Right cardiac atrium (tissue), 5 donors: ENCODE data around the gene ARHGAP12. TPM values are rescaled to one million over a fixed set of nuclear protein-coding genes. Genes with fewer than 3 reads are reported as not detected.

Experiments used
- ATAC-seq, 2 donors: fragments of 200-7000 bp; cut with Tn5 transposase; one replicate each; pipeline versions ENCODE4 v1.8.0 to v1.9.1; 2020; ENCODE audit warnings: moderate library complexity in 2 of 2, mild to moderate bottlenecking in 1 of 2
- DNase-seq, 3 donors: peaks; one replicate each; pipeline ENCODE4 v3.0.0-alpha.2; 2020
- H3K27ac ChIP-seq: one replicate; pipeline ENCODE4 v1.5.1; 2013; ENCODE audit warnings: mild to moderate bottlenecking, low read length, control low read depth, moderate library complexity
- H3K27me3 ChIP-seq: one replicate; pipeline ENCODE4 v1.6.1; 2013; ENCODE audit not compliant: control insufficient read depth, insufficient read depth
- H3K4me1 ChIP-seq: one replicate; pipeline ENCODE4 v1.6.1; 2013; ENCODE audit warnings: low read length; ENCODE audit not compliant: control insufficient read depth, insufficient read depth
- H3K4me3 ChIP-seq: one replicate; pipeline ENCODE4 v1.5.1; 2013; ENCODE audit warnings: low read length, control low read depth
- H3K9me3 ChIP-seq: one replicate; pipeline ENCODE4 v1.6.1; 2013; ENCODE audit warnings: low read length; ENCODE audit not compliant: control insufficient read depth
- WGBS: extraction: QIAGEN DNeasy Blood & Tissue Kit; methylation state at CpG from one replicate; pipeline ENCODE4 v1.1.7; 2013; 5-methylcytosine and 5-hydroxymethylcytosine counted together
- intact Hi-C, 4 donors: fragments of 100-400 bp; cut with DNase I; formaldehyde crosslinking; loops; one replicate each; pipeline versions ENCODE4 v1.11.0 to v1.14.0; 2022 to 2023
- polyA plus RNA-seq: library from polyadenylated mRNA; stranded (reverse); fragments of 200-250 nt; gene quantifications from one replicate; pipeline ENCODE4 v1.2.3, GENCODE V29; 2013
- total RNA-seq, 4 donors: library from RNA; stranded (reverse); fragmentation: NEBNext Ultra II Directional; extraction: Animal tissue kit (Norgen Biotek cat#: 25700); gene quantifications; one replicate each; pipeline ENCODE4 v1.2.1, GENCODE V29; 2021
- donor health status: healthy with polysubstance abuse.
- donor health status: DM: no; HTN: yes; CAD: no.
- donor health status: DM: no; HTN: no; CAD: no.
- donor health status: DM: no; HTN: yes; CAD: no; lungs with severe emphysema.
- donor health status: DM: yes; HTN: yes; CAD: no.

Gene ARHGAP12
- total and polyA plus RNA-seq, 5 donors = 20.0 to 25.5 (median 24.8) TPM

GRCh38 chr10:31924833-31925232 is 3.8 kb downstream of the ARHGAP12 start:
- Histone ChIP-seq H3K4me3 (no peak overlapping the region), H3K9me3 (no peaks in the 10 kb centered on the region), H3K27me3 (no peaks in the 10 kb centered on the region), H3K27ac (no peak overlapping the region), H3K4me1 (peaks cover 4% of the 10 kb centered on the region)
- WGBS = 74% methylated on average over 3 of the region's 3 CpGs
- DNase-seq (no peak), ATAC-seq (no peak)
- intact Hi-C loops = loop anchor here in 3 of 4 donors (10.0 kb wide), 2 partner anchors 50 to 60 kb away; no protein-coding TSS in a partner anchor

GRCh38 chr10:31923389-31923788 is 5.2 kb downstream of the ARHGAP12 start:
- Histone ChIP-seq H3K9me3 (no peaks in the 10 kb centered on the region), H3K4me3 (no peak overlapping the region), H3K27me3 (no peaks in the 10 kb centered on the region), H3K4me1 (peaks cover 4% of the 10 kb centered on the region), H3K27ac (no peak overlapping the region)
- WGBS = 97% methylated on average over 3 of the region's 3 CpGs
- ATAC-seq (no peak), DNase-seq (no peak)
- intact Hi-C loops = loop anchor here in 3 of 4 donors (10.0 kb wide), 2 partner anchors 49 to 59 kb away; no protein-coding TSS in a partner anchor

- ATAC-seq = no peak
- Histone ChIP-seq H3K9me3 (no peaks in the 10 kb centered on the region), H3K4me1 (peaks cover 1% of the 10 kb centered on the region), H3K27ac (no peak overlapping the region), H3K27me3 (no peaks in the 10 kb centered on the region), H3K4me3 (no peak overlapping the region)
- 68% methylated on average over 4 of the region's 4 CpGs for WGBS
- DNase-seq = no peak
- intact Hi-C loops = loop anchor here in 3 of 4 donors (10.0 kb wide), 2 partner anchors 46 to 56 kb away; no protein-coding TSS in a partner anchor
Measured at GRCh38 chr10:31921031-31921430, 7.6 kb downstream of the ARHGAP12 start.

- Histone ChIP-seq H3K4me3 (no peak overlapping the region), H3K9me3 (no peaks in the 10 kb centered on the region), H3K27me3 (no peaks in the 10 kb centered on the region), H3K4me1 (peaks cover 1% of the 10 kb centered on the region), H3K27ac (no peak overlapping the region)
- ATAC-seq (no peak), DNase-seq (no peak)
- WGBS = 92% methylated on average over 2 of the region's 2 CpGs
- intact Hi-C loops = loop anchor here in 3 of 4 donors (10.0 kb wide), 2 partner anchors 46 to 56 kb away; no protein-coding TSS in a partner anchor
Measured at GRCh38 chr10:31920538-31920937, 8.1 kb downstream of the ARHGAP12 start.

- H3K27ac ChIP-seq = no peak overlapping the region
- WGBS = 86% methylated on average over 2 of the region's 2 CpGs
Measured at GRCh38 chr10:31918671-31919409, 9.8 kb downstream of the ARHGAP12 start.

GRCh38 chr10:31914370-31914769 is 14.3 kb downstream of the ARHGAP12 start:
- intact Hi-C loops = no loop called here
- ATAC-seq (no peak), DNase-seq (no peak)
- no peak overlapping the region for H3K27ac ChIP-seq
- 97% methylated on average over 2 of the region's 2 CpGs for WGBS
- peaks cover 13% of the 10 kb centered on the region for H3K4me1 ChIP-seq
- no peaks in the 10 kb centered on the region for H3K27me3 ChIP-seq
- no peaks in the 10 kb centered on the region for H3K9me3 ChIP-seq
- no peak overlapping the region for H3K4me3 ChIP-seq

More at GRCh38 chr10:31918671-31919409, 9.8 kb downstream of the ARHGAP12 start:
- Histone ChIP-seq H3K4me1 (peaks cover 1% of the 10 kb centered on the region), H3K27me3 (no peaks in the 10 kb centered on the region), H3K4me3 (no peak overlapping the region), H3K9me3 (no peaks in the 10 kb centered on the region)
- intact Hi-C loops = no loop called here
- no peak for DNase-seq
- no peak for ATAC-seq

- intact Hi-C loops = no loop called here
- Histone ChIP-seq H3K4me3 (no peak overlapping the region), H3K27me3 (no peaks in the 10 kb centered on the region), H3K4me1 (peaks cover 17% of the 10 kb centered on the region), H3K27ac (peak overlapping the region; percentile 62), H3K9me3 (no peaks in the 10 kb centered on the region)
- WGBS = 42% methylated on average over 10 of the region's 10 CpGs
- peak; percentile 75 to 85 for ATAC-seq
- DNase-seq = peak; percentile 36 to 63 (median 61)
Measured at GRCh38 chr10:31912898-31913850, 15.5 kb downstream of the ARHGAP12 start.

GRCh38 chr10:31912289-31912688 is 16.3 kb downstream of the ARHGAP12 start:
- ATAC-seq (peak in 1 of 2 donors; percentile 30), DNase-seq (no peak)
- no peaks in the 10 kb centered on the region for H3K9me3 ChIP-seq
- no peaks in the 10 kb centered on the region for H3K27me3 ChIP-seq
- intact Hi-C loops = no loop called here
- WGBS = 49% methylated on average over 2 of the region's 2 CpGs
- H3K4me1 ChIP-seq = peaks cover 17% of the 10 kb centered on the region
- H3K4me3 ChIP-seq = no peak overlapping the region
- H3K27ac ChIP-seq = no peak overlapping the region

- 64% methylated on average over 3 of the region's 3 CpGs for WGBS
- no peak overlapping the region for H3K4me3 ChIP-seq
- H3K27ac ChIP-seq = no peak overlapping the region
- H3K9me3 ChIP-seq = no peaks in the 10 kb centered on the region
- DNase-seq = no peak
- peaks cover 17% of the 10 kb centered on the region for H3K4me1 ChIP-seq
- intact Hi-C loops = no loop called here
- no peaks in the 10 kb centered on the region for H3K27me3 ChIP-seq
- no peak for ATAC-seq
Measured at GRCh38 chr10:31910016-31910415, 18.6 kb downstream of the ARHGAP12 start.

- ATAC-seq = peak; percentile 42 to 71
- WGBS = 60% methylated on average over 7 of the region's 7 CpGs
- no peak overlapping the region for H3K27ac ChIP-seq
- no peak for DNase-seq
- intact Hi-C loops = no loop called here
- no peak overlapping the region for H3K4me3 ChIP-seq
- H3K4me1 ChIP-seq = peaks cover 15% of the 10 kb centered on the region
- no peaks in the 10 kb centered on the region for H3K9me3 ChIP-seq
- H3K27me3 ChIP-seq = no peaks in the 10 kb centered on the region
Measured at GRCh38 chr10:31908157-31908556, 20.5 kb downstream of the ARHGAP12 start.

GRCh38 chr10:31906039-31906438 is 22.6 kb downstream of the ARHGAP12 start:
- ATAC-seq (no peak), DNase-seq (no peak)
- Histone ChIP-seq H3K4me3 (no peak overlapping the region), H3K27me3 (no peaks in the 10 kb centered on the region), H3K27ac (no peak overlapping the region), H3K4me1 (peaks cover 10% of the 10 kb centered on the region), H3K9me3 (no peaks in the 10 kb centered on the region)
- intact Hi-C loops = no loop called here
- WGBS = 79% methylated on average over 5 of the region's 5 CpGs
